ENCODE results near the gene CHEK2.

GRCh38 chr22:28741785-28742561 lies at the start of gene CHEK2, which contains the start of gene HSCB:
- peak; percentile 46 for TF ChIP-seq POLR2A (IDR thresholded peaks at IDR 0.05)
- TF ChIP-seq CTCF (IDR thresholded peaks at IDR 0.05) = peak in 1 of 4 experiments; percentile 39
- peak; percentile 96 for TF ChIP-seq POLR2AphosphoS5 (IDR thresholded peaks at IDR 0.05)

All from prostate gland (tissue), 2 donors.